NCI-H2196 treated with DMSO at 0.1 percent for 48 hours (cell line): ENCODE results near the gene SGSM2.

Experiments used
- DNase-seq: peaks from one replicate; lab custom pipeline; 2025; ENCODE audit not compliant: unreplicated experiment; lab: John Stamatoyannopoulos, UW

SGSM2 gene

DNA sequence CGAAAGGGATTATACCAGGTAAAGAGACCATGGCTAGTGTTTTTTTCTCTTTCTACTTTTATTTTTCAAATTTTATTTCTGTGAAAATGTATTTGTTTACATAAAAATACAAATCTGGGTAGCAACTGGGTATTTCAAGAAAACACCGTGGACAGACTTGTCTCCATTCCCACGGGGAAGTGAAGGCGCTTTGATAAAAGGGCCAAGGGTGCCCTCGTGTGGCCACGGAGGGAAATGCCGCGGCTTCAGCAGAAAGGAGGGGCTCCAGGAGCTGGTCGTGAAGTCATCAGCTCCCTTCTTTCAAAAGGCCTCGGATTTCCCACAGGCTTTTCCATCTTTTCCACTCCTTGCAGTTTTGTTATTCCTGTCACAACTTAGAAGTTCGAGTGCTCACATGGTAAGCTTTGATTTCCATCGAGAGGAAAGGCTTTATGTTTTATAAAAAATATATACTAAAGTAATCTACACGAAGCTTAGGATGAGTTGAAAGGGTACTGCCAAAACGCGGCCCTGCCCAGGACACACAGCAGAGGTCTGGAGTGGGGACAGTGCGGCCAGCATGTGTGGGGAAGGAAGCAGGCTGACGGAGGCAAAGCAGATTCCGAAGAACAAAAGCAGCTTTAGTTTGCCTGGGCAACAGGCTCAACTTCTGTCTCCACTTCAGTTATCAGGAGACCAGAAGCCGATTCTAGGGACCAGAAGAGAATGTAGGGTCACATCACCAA, 78.9 kb downstream of the SGSM2 start:
- peak; percentile 29 for DNase-seq

DNA sequence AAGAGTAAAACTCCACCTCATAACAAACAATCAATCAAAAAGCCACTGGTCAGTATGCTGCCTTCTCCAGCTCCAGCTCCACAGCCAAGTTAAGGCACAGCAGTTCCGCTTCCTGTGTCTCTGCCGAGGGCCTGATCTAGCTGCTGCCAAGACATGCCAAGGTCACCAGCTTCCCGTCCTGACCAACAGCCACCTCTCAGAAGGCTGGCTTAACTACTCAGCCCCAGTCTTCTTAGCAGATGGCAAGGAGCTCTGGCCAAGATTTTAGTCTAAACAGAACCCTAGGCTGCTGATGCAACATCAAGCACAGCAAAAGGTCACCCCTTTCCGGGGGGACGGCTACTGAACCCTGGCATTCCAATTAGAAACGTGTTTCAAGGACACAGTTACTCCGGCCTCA, 81.3 kb downstream of the SGSM2 start:
- no peak for DNase-seq

DNA sequence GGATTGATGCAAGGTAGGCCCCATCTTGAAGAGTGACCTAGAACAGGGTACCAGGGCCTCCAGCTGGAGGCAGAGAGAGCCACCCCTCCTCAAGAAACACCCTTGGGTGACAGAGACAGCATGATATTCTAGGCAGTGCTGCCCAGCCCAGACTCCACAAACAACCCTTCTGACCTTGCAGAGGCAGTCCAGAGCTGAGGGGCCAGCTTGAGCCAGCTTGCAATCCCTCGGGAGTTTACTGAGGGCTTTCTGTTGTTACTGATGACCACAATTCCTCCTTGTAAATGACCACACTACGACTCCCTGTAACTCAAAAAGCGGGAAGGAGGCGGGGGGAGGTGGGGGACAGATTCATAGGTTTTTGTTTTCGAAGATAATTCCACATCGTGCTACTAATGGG, 82.2 kb downstream of the SGSM2 start:
- no peak for DNase-seq

DNA sequence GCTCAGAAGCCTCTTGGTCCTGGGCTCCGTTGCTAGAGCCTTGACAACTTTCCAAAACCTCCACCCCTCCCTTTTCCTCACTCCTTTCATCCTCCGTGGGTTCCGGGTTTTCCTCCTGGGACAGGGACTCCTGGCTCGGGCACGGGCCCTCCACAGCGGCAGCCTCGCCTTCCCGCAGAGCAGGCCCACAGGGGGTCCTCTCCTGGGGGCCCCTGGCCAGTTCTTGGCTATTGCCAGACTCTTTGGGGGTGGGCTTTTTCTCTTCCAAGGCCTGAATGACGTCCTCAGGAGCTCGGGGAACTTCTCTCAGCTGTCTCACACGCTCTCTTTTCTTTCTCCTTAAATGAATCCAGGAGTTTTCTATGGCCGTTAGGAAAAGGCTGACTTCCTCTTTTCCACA, 82.9 kb downstream of the SGSM2 start:
- no peak for DNase-seq

DNA sequence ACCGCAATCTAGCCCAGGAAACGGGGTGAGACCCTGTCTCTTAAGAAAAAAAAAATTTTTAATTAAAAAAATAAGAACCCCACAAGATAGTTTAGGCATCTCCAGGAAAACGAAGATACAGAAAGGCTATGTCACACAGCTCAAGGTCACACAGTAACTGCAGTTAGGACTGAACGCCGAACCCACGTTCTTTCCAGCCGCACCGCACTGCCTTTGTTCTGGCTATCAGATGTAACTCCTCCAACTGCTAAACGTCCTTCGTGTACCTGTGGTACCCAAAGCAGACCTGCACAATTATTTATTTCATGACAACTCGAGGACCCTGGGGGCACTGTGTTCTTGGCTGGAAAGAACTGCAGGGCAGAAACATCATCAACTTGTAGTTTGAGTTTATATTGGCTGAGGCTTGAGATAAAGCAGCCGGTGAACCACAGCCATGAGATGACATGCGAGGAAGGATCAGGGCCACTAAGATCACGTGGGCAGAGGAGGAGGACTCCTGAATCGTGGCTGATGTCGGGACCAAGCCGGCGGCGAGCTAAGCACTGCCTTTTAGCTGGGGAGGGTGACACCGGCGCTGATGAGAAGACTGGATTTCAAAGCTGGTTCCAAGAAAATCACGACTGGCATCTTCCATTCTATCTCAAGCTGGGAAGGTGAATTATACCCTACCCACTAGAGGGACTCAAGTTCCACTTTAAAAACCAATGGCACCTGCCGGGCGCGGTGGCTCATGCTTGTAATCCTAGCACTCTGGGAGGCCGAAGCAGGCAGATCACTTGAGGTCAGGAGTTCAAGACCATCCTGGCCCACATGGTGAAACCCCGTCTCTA, 84.2 kb downstream of the SGSM2 start:
- no peak for DNase-seq

DNA sequence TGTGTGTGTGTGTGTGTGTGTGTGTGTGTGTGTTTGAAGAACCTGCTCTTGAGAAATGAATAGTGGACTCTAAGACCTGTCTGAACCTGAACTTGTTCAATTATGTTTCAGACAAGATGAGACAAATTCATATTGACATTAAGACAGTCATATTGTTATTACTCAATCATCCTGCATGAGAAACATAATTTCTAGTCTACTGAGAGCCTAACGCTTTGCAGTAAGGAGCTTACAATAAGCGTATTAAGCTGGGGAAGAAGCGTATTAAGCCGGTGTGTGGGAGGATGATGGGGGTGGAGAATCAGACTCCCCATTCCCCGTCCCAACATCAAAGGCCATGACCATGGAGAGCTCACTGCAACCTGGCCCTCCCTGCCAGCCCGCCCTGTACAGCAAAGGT, 86.0 kb downstream of the SGSM2 start:
- no peak for DNase-seq

- DNase-seq: no peak
Measured at GRCh38 chr17:2427215-2427614, 89.9 kb downstream of the SGSM2 start.

DNA sequence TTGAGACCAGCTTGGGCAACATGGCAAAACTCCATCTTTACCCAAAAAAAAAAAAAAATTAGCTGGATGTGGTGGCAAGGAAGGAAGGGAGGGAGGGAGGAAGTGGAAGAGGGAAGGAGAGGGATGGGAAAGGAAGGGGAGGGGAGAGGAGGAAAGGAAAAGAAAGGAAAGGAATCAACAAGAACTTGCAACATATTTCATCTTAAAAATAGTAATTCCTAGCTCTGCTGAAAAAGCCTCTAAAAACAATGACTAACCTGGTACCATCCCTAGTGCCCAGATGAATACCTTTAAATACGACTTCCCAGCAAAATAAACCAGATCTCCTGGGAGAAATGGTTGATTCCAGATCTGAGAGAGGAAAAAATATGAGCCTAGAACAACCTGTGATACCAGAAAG, 90.6 kb downstream of the SGSM2 start:
- DNase-seq: no peak
